B cell (primary cell): ENCODE data around the gene OSBP2.

Experiments
- EZH2 ChIP-seq: IDR thresholded peaks from 2 replicates; pipeline ENCODE4 v1.6.1; 2012; ENCODE audit warnings: borderline replicate concordance, low read depth, mild to moderate bottlenecking, moderate library complexity, low read length; ENCODE audit not compliant: insufficient read depth, poor library complexity, severe bottlenecking
- TF ChIP-seq, protein P1 (sequence below): fragments of 200-600 bp; IDR thresholded peaks from one replicate; pipeline ENCODE4 v1.8.0; 2022; ENCODE audit warnings: antibody characterized with exemption, mild to moderate bottlenecking

DNA sequence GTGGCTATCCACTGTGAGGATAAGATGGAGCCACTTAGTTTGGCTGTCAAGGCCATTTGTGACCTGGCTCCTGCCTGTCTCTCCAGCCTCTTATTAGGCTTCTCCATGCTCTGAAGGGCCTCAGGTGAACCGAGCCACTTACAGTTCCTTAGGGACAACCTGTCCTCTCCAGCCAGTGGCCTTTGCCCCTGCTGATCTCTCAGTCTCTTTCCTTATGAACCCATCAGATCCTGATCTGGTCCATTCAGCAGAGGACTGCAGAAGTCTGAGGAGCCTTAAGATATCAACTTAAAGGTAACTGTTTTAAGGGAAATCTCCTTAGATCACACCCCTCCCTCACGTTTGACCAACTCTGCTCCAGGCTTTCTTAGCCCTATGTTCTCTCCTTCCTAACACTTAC is 29.4 kb upstream of the OSBP2 start:
- TF ChIP-seq, protein P1, sequence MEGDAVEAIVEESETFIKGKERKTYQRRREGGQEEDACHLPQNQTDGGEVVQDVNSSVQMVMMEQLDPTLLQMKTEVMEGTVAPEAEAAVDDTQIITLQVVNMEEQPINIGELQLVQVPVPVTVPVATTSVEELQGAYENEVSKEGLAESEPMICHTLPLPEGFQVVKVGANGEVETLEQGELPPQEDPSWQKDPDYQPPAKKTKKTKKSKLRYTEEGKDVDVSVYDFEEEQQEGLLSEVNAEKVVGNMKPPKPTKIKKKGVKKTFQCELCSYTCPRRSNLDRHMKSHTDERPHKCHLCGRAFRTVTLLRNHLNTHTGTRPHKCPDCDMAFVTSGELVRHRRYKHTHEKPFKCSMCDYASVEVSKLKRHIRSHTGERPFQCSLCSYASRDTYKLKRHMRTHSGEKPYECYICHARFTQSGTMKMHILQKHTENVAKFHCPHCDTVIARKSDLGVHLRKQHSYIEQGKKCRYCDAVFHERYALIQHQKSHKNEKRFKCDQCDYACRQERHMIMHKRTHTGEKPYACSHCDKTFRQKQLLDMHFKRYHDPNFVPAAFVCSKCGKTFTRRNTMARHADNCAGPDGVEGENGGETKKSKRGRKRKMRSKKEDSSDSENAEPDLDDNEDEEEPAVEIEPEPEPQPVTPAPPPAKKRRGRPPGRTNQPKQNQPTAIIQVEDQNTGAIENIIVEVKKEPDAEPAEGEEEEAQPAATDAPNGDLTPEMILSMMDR = no peak
- TF ChIP-seq EZH2 = no peak
